Measurements from ENCODE around the gene FGD5.
"Not testable (repeated sequence)": the region's sequence is repeated elsewhere in the genome, so short reads cannot be mapped to it uniquely, and the experiment has no call there.

The FGD5 gene

GRCh38 chr3:14808025-14808424 is 10.7 kb upstream of the FGD5 start:
- DNase-seq, result no peak

GRCh38 chr3:14808502-14809266 is 10.1 kb upstream of the FGD5 start:
- DNase-seq, result no peak

GRCh38 chr3:14809611-14810010 is 9.2 kb upstream of the FGD5 start:
- DNase-seq, result not testable (repeated sequence)

GRCh38 chr3:14810070-14810791 is 8.5 kb upstream of the FGD5 start:
- no peak for DNase-seq

GRCh38 chr3:14810801-14811661 is 7.7 kb upstream of the FGD5 start:
- DNase-seq, result no peak

- DNase-seq, result no peak
Measured at GRCh38 chr3:14811684-14812083, 7.1 kb upstream of the FGD5 start.

- DNase-seq, result no peak
Measured at GRCh38 chr3:14812196-14812790, 6.5 kb upstream of the FGD5 start.

GRCh38 chr3:14814411-14814871 is 4.3 kb upstream of the FGD5 start:
- no peak for DNase-seq

GRCh38 chr3:14816359-14816758 is 2.4 kb upstream of the FGD5 start:
- no peak for DNase-seq

GRCh38 chr3:14819671-14820070 is 909 bp downstream of the FGD5 start:
- no peak for DNase-seq

- DNase-seq, result no peak
Measured at GRCh38 chr3:14820156-14820555, 1.4 kb downstream of the FGD5 start.

- no peak for DNase-seq
Measured at GRCh38 chr3:14821151-14821550, 2.4 kb downstream of the FGD5 start.

- DNase-seq, result no peak
Measured at GRCh38 chr3:14822134-14822533, 3.4 kb downstream of the FGD5 start.

- no peak for DNase-seq
Measured at GRCh38 chr3:14822670-14823390, 4.1 kb downstream of the FGD5 start.

- DNase-seq, result no peak
Measured at GRCh38 chr3:14823393-14823792, 4.6 kb downstream of the FGD5 start.

GRCh38 chr3:14823910-14824629 is 5.3 kb downstream of the FGD5 start:
- DNase-seq, result no peak

- DNase-seq, result no peak
Measured at GRCh38 chr3:14824646-14825045, 5.9 kb downstream of the FGD5 start.

- DNase-seq, result no peak
Measured at GRCh38 chr3:14826069-14826468, 7.3 kb downstream of the FGD5 start.

- DNase-seq, result no peak
Measured at GRCh38 chr3:14827776-14828175, 9.0 kb downstream of the FGD5 start.

GRCh38 chr3:14829811-14830210 is 11.0 kb downstream of the FGD5 start:
- no peak for DNase-seq

- no peak for DNase-seq
Measured at GRCh38 chr3:14831916-14832450, 13.2 kb downstream of the FGD5 start.

Data from activated CD8-positive, alpha-beta memory T cell treated with anti-CD3 and anti-CD28 coated beads, Interleukin-2, amount 50 U/mL, for 4 hours (primary cell).